Measurements from ENCODE around the gene VWA1.
"Not testable (repeated sequence)": the region's sequence is repeated elsewhere in the genome, so short reads cannot be mapped to it uniquely, and the experiment has no call there.

The VWA1 gene

GRCh38 chr1:1406821-1407635 is 28.5 kb upstream of the VWA1 start, which contains the start of gene MRPL20:
MRPL20 (minus strand) TSS chr1:1407293; CDS start chr1:1407217, 76 bp downstream.
- peak within 1 kb of the TSS; percentile 70 for H3K27ac ChIP-seq
- peak within 1 kb of the TSS; percentile 78 for H3K9ac ChIP-seq
- peaks cover 55% of the 10 kb centered on the region for H3K79me2 ChIP-seq (ENCODE audit: insufficient read depth, low read depth)
- H3K36me3 ChIP-seq (ENCODE audit: insufficient read depth), result peaks cover 11% of the 10 kb centered on the region; the same call in 1 of the 2 replicates
- no peaks in the 10 kb centered on the region for H4K20me1 ChIP-seq (ENCODE audit: insufficient read depth)
- H3K27me3 ChIP-seq (ENCODE audit: insufficient read depth, low read depth), result no peaks in the 10 kb centered on the region
- peak within 1 kb of the TSS; percentile 84 for H3K4me2 ChIP-seq
- peak within 1 kb of the TSS; percentile 39 for H2AFZ ChIP-seq (ENCODE audit: low read depth)
- no peak for TF ChIP-seq CTCF (conservative IDR thresholded peaks at IDR 0.05; ENCODE audit: low read depth, low read length)
- H3K4me1 ChIP-seq (ENCODE audit: low read depth, poor library complexity, severe bottlenecking), result peaks cover 29% of the 10 kb centered on the region
- H3K4me3 ChIP-seq (IDR thresholded peaks at IDR 0.05; ENCODE audit: insufficient read depth, low read depth, low read length), result peak within 1 kb of the TSS; percentile 35

GRCh38 chr1:1407636-1408318 is 27.7 kb upstream of the VWA1 start:
- peak overlapping the region; percentile 70 for H3K27ac ChIP-seq
- peak overlapping the region; percentile 35 for H3K4me3 ChIP-seq (IDR thresholded peaks at IDR 0.05; ENCODE audit: insufficient read depth, low read depth, low read length)
- peaks cover 23% of the 10 kb centered on the region for H3K4me1 ChIP-seq (ENCODE audit: low read depth, poor library complexity, severe bottlenecking)
- H3K36me3 ChIP-seq (ENCODE audit: insufficient read depth), result peaks cover 11% of the 10 kb centered on the region; the same call in 1 of the 2 replicates
- peak overlapping the region; percentile 78 for H3K9ac ChIP-seq
- no peaks in the 10 kb centered on the region for H4K20me1 ChIP-seq (ENCODE audit: insufficient read depth)
- no peak for TF ChIP-seq CTCF (conservative IDR thresholded peaks at IDR 0.05; ENCODE audit: low read depth, low read length)
- no peaks in the 10 kb centered on the region; the same call in 1 of the 2 replicates for H3K27me3 ChIP-seq (ENCODE audit: insufficient read depth, low read depth)
- H3K4me2 ChIP-seq, result peak overlapping the region; percentile 67
- peak overlapping the region; percentile 39 for H2AFZ ChIP-seq (ENCODE audit: low read depth)
- H3K79me2 ChIP-seq (ENCODE audit: insufficient read depth, low read depth), result peaks cover 55% of the 10 kb centered on the region

GRCh38 chr1:1410238-1410637 is 25.3 kb upstream of the VWA1 start:
- H3K4me3 ChIP-seq (IDR thresholded peaks at IDR 0.05; ENCODE audit: insufficient read depth, low read depth, low read length); H3K9ac ChIP-seq; H3K36me3 ChIP-seq (ENCODE audit: insufficient read depth); H4K20me1 ChIP-seq (ENCODE audit: insufficient read depth); H2AFZ ChIP-seq (ENCODE audit: low read depth); H3K27me3 ChIP-seq (ENCODE audit: insufficient read depth, low read depth); H3K27ac ChIP-seq; H3K4me2 ChIP-seq: not testable (repeated sequence)
- peaks cover 38% of the 10 kb centered on the region for H3K79me2 ChIP-seq (ENCODE audit: insufficient read depth, low read depth)
- peaks cover 19% of the 10 kb centered on the region for H3K4me1 ChIP-seq (ENCODE audit: low read depth, poor library complexity, severe bottlenecking)

- H4K20me1 ChIP-seq (ENCODE audit: insufficient read depth), result no peaks in the 10 kb centered on the region
- no peak overlapping the region for H3K4me3 ChIP-seq (IDR thresholded peaks at IDR 0.05; ENCODE audit: insufficient read depth, low read depth, low read length)
- H3K4me2 ChIP-seq, result no peak overlapping the region
- TF ChIP-seq CTCF (conservative IDR thresholded peaks at IDR 0.05; ENCODE audit: low read depth, low read length), result no peak
- no peak overlapping the region for H3K27ac ChIP-seq
- H3K4me1 ChIP-seq (ENCODE audit: low read depth, poor library complexity, severe bottlenecking), result peaks cover 8% of the 10 kb centered on the region
- H3K79me2 ChIP-seq (ENCODE audit: insufficient read depth, low read depth), result peaks cover 24% of the 10 kb centered on the region
- H3K36me3 ChIP-seq (ENCODE audit: insufficient read depth), result no peaks in the 10 kb centered on the region
- H3K27me3 ChIP-seq (ENCODE audit: insufficient read depth, low read depth), result no peaks in the 10 kb centered on the region; the same call in 1 of the 2 replicates
- no peak overlapping the region for H2AFZ ChIP-seq (ENCODE audit: low read depth)
- H3K9ac ChIP-seq, result no peak overlapping the region
Observed at GRCh38 chr1:1411626-1412025, 23.9 kb upstream of the VWA1 start.

- not testable (repeated sequence) for H3K36me3 ChIP-seq (ENCODE audit: insufficient read depth); H3K4me2 ChIP-seq; H3K4me1 ChIP-seq (ENCODE audit: low read depth, poor library complexity, severe bottlenecking); H4K20me1 ChIP-seq (ENCODE audit: insufficient read depth); H3K4me3 ChIP-seq (IDR thresholded peaks at IDR 0.05; ENCODE audit: insufficient read depth, low read depth, low read length); H2AFZ ChIP-seq (ENCODE audit: low read depth); H3K27ac ChIP-seq; H3K9ac ChIP-seq; H3K27me3 ChIP-seq (ENCODE audit: insufficient read depth, low read depth)
- H3K79me2 ChIP-seq (ENCODE audit: insufficient read depth, low read depth), result peaks cover 16% of the 10 kb centered on the region
Observed at GRCh38 chr1:1412311-1412902, 23.1 kb upstream of the VWA1 start.
